Endothelial cell of umbilical vein (primary cell): ENCODE results near the gene EAPP. TPM values are rescaled to one million over a fixed set of nuclear protein-coding genes. Genes with fewer than 3 reads are reported as not detected.
A peak's percentile ranks its signal among the peaks of the same experiment; 100 is the strongest.
"Not testable (repeated sequence)": the region's sequence is repeated elsewhere in the genome, so short reads cannot be mapped to it uniquely, and the experiment has no call there.

Experiments used
- BruUV-seq: library from RNA; stranded (reverse); fragments of 400-500 nt; replicated peaks from 2 replicates; lab custom pipeline; 2021; lab: Mats Ljungman, UMichigan
- CTCF ChIA-PET: fragments of 300-600, 350-600 bp; sonication (Branson Sonifier 250); formaldehyde crosslinking; loops from one replicate; lab custom pipeline; 2021; ENCODE audit warnings: antibody characterized with exemption, inconsistent platforms; lab: Charles Lee
- POLR2A ChIA-PET: fragments of 300-600, 350-600 bp; sonication (Branson Sonifier 250); formaldehyde crosslinking; loops from one replicate; lab custom pipeline; 2021; ENCODE audit warnings: antibody characterized with exemption, inconsistent platforms; lab: Charles Lee
- DNase-seq: peaks from one replicate; pipeline ENCODE4 v3.0.0-alpha.2; 2011; ENCODE audit warnings: low read depth, low spot score
- FAIRE-seq: peaks from 2 replicates; lab custom pipeline; 2011; peaks lifted over from hg19 to GRCh38; lab: Jason Lieb, UNC
- H2AFZ ChIP-seq: 2 replicates; pipeline ENCODE4 v1.6.0; 2012; ENCODE audit warnings: low read depth, low read length, control low read depth, inconsistent platforms
- H3K27ac ChIP-seq: 2 replicates; pipeline ENCODE4 v1.5.1; 2011; ENCODE audit warnings: low read depth, mild to moderate bottlenecking, control low read depth, low read length, moderate library complexity; ENCODE audit not compliant: insufficient read depth
- H3K27me3 ChIP-seq, 2 experiments: 2 replicates each; pipeline versions ENCODE4 v1.6.0 to v1.6.1; 2011; ENCODE audit warnings: low read length in 2 of 2, mixed read lengths in 1 of 2; ENCODE audit not compliant: control insufficient read depth in 2 of 2, insufficient read depth in 2 of 2
- H3K36me3 ChIP-seq, 2 experiments: 2 replicates in 1 of 2; 3 replicates in 1 of 2; pipeline ENCODE4 v1.5.1; 2011; ENCODE audit warnings: low read length in 2 of 2, mild to moderate bottlenecking in 1 of 2, moderate library complexity in 1 of 2; ENCODE audit not compliant: control insufficient read depth in 2 of 2, insufficient read depth in 2 of 2; ENCODE audit errors: extremely low read depth in 1 of 2
- H3K4me1 ChIP-seq: 3 replicates; pipeline ENCODE4 v1.5.1; 2011; ENCODE audit warnings: mild to moderate bottlenecking, low read length; ENCODE audit not compliant: control insufficient read depth, insufficient read depth; ENCODE audit errors: extremely low read depth
- H3K4me2 ChIP-seq: 2 replicates; pipeline ENCODE4 v1.6.1; 2011; ENCODE audit warnings: low read length, control low read depth, mixed read lengths; ENCODE audit not compliant: insufficient read depth
- H3K4me3 ChIP-seq, 3 experiments: fragments of 200-600 bp in 1 of 3; sonication (generic), shearing (Covaris generic) in 1 of 3; replicated peaks in 1 of 3; 2 replicates each; pipeline ENCODE4 v1.5.1; 2011 to 2016; ENCODE audit warnings: control low read depth in 3 of 3, low read length in 3 of 3, mild to moderate bottlenecking in 2 of 3, inconsistent platforms in 1 of 3, low read depth in 1 of 3, moderate library complexity in 1 of 3; ENCODE audit not compliant: insufficient read depth in 1 of 3
- H3K79me2 ChIP-seq: 2 replicates; pipeline ENCODE4 v1.6.0; 2012; ENCODE audit warnings: low read length, inconsistent platforms; ENCODE audit not compliant: control insufficient read depth, insufficient read depth
- H3K9ac ChIP-seq: replicated peaks from 2 replicates; pipeline ENCODE3; 2011; ENCODE audit warnings: low read length, control low read depth; ENCODE audit not compliant: insufficient read depth; ENCODE audit errors: extremely low read depth
- H3K9me1 ChIP-seq: replicated peaks from 3 replicates; pipeline ENCODE4 v1.6.0; 2011; ENCODE audit warnings: mild to moderate bottlenecking, low read length; ENCODE audit not compliant: control insufficient read depth, insufficient read depth; ENCODE audit errors: extremely low read depth
- H3K9me3 ChIP-seq: replicated peaks from 2 replicates; pipeline ENCODE4 v1.5.1; 2012; ENCODE audit warnings: low read length, inconsistent platforms; ENCODE audit not compliant: control insufficient read depth, insufficient read depth
- H4K20me1 ChIP-seq: replicated peaks from 2 replicates; pipeline ENCODE3; 2011; ENCODE audit warnings: mild to moderate bottlenecking, low read length; ENCODE audit not compliant: control insufficient read depth, insufficient read depth; ENCODE audit errors: extremely low read depth
- EZH2 ChIP-seq: IDR thresholded peaks from 2 replicates; pipeline ENCODE4 v1.6.1; 2012; ENCODE audit warnings: borderline replicate concordance, low read depth, mild to moderate bottlenecking, moderate library complexity, low read length, inconsistent platforms; ENCODE audit not compliant: severe bottlenecking
- MYC ChIP-seq: IDR thresholded peaks from one replicate; pipeline ENCODE4 v1.6.1; 2011; ENCODE audit warnings: mild to moderate bottlenecking, low read depth, low read length
- dilution Hi-C: fragments of 300-500 bp; cut with MboI; formaldehyde crosslinking; loops from one replicate; pipeline ENCODE4 v1.15.0; 2019; ENCODE audit warnings: low sequenced_read_pairs; ENCODE audit not compliant: extremely low pct_ligation_motif_present
- intact Hi-C: fragments of 100-400 bp; cut with micrococcal nuclease; formaldehyde crosslinking; loops from one replicate; pipeline ENCODE4 v1.10.0; 2022
- polyA plus RNA-seq, 4 experiments: library from polyadenylated mRNA; depleted of rRNA in 3 of 4; stranded (reverse) in 3 of 4; unstranded in 1 of 4; fragments of >200 nt; gene quantifications; 2 replicates each; pipeline versions ENCODE4 v1.2.1 to v1.2.3, GENCODE V29; 2011 to 2012; ENCODE audit warnings: missing spikeins in 1 of 4
- total RNA-seq: library from RNA; stranded (reverse); gene quantifications from 2 replicates; pipeline ENCODE4 v1.2.3, GENCODE V29; 2021

The EAPP gene
- total and polyA plus RNA-seq, 2 donors (not counting 3 experiments of a cell fraction or from before 2014, with no cell fraction given), result 16.6 to 22.2 TPM

DNA sequence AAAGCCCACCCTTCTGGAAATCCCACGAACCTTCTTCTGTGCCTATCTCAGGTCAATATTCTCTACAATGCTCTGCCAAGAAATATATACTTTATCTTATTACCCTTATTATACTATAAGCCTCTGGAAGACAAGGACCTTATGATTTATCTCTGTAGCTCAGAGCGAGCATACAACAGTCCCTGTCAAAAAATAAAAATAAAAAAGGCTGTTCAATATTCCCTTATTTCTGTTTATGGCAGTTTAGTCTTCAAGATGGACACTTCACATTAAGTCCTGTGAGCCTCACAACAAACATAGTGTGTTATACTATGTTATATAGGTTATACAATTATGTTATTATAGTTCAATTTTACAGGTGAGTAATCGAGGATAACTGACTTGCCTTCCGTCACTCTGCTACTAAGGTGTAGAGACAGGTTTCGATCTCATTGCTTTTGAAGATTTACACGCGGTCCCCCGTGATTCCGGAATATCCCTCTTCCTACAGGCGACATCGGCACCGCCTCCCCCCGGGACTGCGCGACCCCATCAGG lies 562 bp downstream of the EAPP start:
- Histone ChIP-seq H4K20me1 (no peaks in the 10 kb centered on the region), H3K9me1 (no peaks in the 10 kb centered on the region), H3K4me1 (peaks cover 5% of the 10 kb centered on the region), H3K9ac (peak overlapping the region; percentile 92), H3K36me3 (no peaks in the 10 kb centered on the region), H3K27me3 (no peaks in the 10 kb centered on the region), H3K9me3 (no peaks in the 10 kb centered on the region), H2AFZ (peak overlapping the region; percentile 95), H3K4me2 (peak overlapping the region; percentile 96), H3K27ac (peak overlapping the region; percentile 89), H3K79me2 (peaks cover 13% of the 10 kb centered on the region), H3K4me3 (peak overlapping the region; percentile 58 to 85 (median 80))
- dilution Hi-C loops (no loop called here), intact Hi-C loops (loop anchor here (5.0 kb wide), 3 partner anchors 77 to 1288 kb away; partner anchors contain the start of genes BRMS1L and SPTSSA)
- POLR2A ChIA-PET, result no interaction called here
- TSS peak; percentile 75 for BruUV-seq
- FAIRE-seq (no peak), DNase-seq (peak; percentile 24)
- TF ChIP-seq MYC, result no peak
- no peak for TF ChIP-seq EZH2
- CTCF ChIA-PET, result interaction anchor here (1.0 kb wide), 1 partner anchor 207 kb away, joined by 6 read pairs; no protein-coding TSS in a partner anchor

- H3K27me3 ChIP-seq, H4K20me1 ChIP-seq, H3K4me1 ChIP-seq, DNase-seq, H3K36me3 ChIP-seq, H3K9me1 ChIP-seq, FAIRE-seq, H2AFZ ChIP-seq, H3K4me3 ChIP-seq, H3K9ac ChIP-seq, H3K9me3 ChIP-seq, dilution Hi-C loops, BruUV-seq, H3K27ac ChIP-seq: not testable (repeated sequence)
- H3K4me2 ChIP-seq, result peak overlapping the region; percentile 96
- H3K79me2 ChIP-seq, result peaks cover 13% of the 10 kb centered on the region
- intact Hi-C loops, result loop anchor here (5.0 kb wide), 3 partner anchors 76 to 1289 kb away; partner anchors contain the start of genes BRMS1L and SPTSSA
- ChIA-PET POLR2A (interaction anchor here (0.8 kb wide), 1 partner anchor 79 kb away, joined by 6 read pairs; no protein-coding TSS in a partner anchor), CTCF (interaction anchor here (1.0 kb wide), 1 partner anchor 206 kb away, joined by 6 read pairs; no protein-coding TSS in a partner anchor)
These were observed 1.4 kb downstream of the EAPP start for GRCh38 chr14:34538096-34538495.
